GM19324 (cell line): Measurements from ENCODE around the gene PCGF3.

ENCODE experiments used
- ATAC-seq: cut with Tn5 transposase; IDR thresholded peaks from one replicate; pipeline ENCODE4 v1.9.1; 2021; ENCODE audit warnings: mild to moderate bottlenecking, moderate library complexity; ENCODE audit not compliant: unreplicated experiment, low FRiP score

PCGF3 gene

DNA sequence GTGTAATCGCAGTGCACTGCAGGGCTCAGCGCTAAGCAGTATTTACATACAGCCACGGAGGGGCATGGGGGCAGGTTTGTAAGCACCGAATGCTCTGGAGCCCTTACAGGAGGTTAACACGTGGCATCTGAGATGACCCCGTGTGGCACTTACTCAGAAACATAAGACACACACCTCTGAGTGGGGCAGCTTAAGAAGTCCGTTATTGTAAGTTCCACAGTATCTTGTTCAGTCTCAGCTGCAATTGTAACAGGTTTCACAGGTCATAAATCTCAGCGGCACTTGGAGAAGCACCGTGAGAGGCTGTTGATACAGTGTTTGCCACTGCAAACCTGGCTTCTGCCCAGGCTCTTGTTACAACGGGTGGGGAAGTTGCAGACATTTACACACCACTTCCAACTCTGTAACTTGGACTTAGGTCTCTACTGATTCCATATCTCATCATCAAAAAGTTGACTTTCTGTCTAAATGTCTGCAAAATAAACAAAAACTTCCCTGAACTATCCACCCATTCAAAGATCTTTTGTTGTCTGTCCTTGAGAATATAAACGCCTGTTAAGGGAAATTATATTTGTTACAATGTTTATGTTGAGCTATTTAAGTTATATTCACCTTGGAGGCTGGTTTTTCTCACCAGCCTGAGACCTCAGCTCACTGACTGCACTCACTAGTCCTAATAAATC lies 110.0 kb downstream of the PCGF3 start:
- ATAC-seq = no peak

DNA sequence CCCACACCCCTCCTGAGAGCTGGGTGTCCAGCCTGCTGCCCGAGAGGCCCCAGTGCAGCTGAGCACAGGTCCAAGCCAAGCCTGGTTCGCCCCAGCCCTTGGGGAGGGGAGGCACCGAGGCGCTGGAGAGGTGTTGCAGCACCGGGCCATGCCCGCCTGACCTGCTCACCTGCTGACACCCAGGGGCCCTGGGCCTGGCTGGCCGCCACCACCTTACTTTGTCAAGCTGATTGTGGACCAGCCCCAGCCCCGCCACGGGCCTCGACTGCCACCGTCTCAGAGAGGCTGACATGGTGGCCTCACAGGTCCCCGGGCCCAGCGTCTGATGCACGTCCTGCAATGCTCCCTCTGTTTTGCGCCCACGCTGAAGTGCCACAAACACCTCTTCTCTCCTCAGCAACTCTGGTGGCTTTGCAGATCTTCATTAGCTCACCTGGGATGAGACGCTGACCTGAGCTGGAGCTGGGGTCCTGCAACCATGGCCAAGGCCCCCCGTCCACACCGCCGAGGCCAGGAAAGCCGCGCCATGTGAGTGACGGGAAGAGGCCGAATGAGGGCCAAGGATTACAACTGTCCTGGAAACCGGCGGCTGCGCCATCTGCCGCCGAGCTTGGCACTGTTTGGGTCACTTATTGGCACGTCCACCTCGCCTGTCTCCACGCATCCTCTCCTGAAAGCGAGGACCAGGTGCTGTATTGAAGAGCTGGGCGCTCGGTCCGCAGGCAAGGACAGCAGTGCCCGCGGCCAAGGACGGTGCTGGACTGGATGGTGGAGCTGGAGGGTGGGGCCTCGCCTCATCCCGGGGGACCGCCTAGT lies 112.7 kb downstream of the PCGF3 start:
- no peak for ATAC-seq

DNA sequence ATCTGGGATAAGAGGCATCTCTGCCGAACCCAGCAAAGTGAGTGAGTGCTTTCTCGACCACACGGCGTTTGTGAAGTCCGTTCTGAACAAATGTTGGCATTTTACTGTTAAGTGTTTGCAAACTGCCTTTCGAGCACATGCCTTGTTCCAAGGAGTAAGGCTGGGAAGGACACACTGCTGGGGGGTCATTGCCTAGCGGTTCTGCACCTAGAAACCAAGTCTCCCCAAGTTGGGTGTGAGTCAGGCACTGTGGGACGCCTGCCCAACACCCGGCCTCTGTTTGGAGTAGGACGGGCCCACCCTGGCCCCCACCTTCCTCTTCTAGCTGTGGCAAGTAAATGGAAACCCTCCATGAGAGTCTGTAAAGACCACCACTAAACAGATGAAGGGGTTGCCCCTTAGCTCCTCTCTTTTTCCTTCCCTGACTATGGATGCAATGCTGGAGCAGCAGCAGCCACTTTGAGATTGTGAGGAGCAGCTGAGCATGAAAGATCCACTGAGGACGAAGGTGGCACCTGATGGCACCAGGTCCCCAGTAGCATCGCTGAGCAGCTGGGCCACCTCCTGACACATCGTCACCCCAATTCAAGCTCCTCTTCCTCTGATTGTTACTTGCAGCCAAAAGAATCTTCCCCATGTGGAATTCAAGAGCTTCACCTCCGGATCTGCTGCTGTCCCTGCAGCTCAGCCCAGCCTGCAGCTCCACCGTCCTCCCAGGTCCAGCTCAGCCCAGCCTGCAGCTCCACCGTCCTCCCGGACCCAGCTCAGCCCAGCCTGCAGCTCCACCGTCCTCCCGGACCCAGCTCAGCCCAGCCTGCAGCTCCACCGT lies 114.0 kb downstream of the PCGF3 start:
- no peak for ATAC-seq
